ENCODE data around the gene SDK2.

Gene SDK2

GRCh38 chr17:73644145-73645049, at the start of gene SDK2:
SDK2 (minus strand) TSS chr17:73644445; CDS start chr17:73644088, 357 bp downstream.
- no peak for DNase-seq
- in situ Hi-C loops (cut with HindIII; ENCODE audit: low pct_ligation_motif_present, low pct_unique_long_range_greater_than_20kb, low sequenced_read_pairs): no loop called here

GRCh38 chr17:73693071-73693470, 48.8 kb upstream of the SDK2 start:
- in situ Hi-C loops (cut with HindIII; ENCODE audit: low pct_ligation_motif_present, low pct_unique_long_range_greater_than_20kb, low sequenced_read_pairs): no loop called here
- no peak for DNase-seq

GRCh38 chr17:73691321-73691766, 47.1 kb upstream of the SDK2 start:
- no peak for DNase-seq
- in situ Hi-C loops (cut with HindIII; ENCODE audit: low pct_ligation_motif_present, low pct_unique_long_range_greater_than_20kb, low sequenced_read_pairs): no loop called here

GRCh38 chr17:73690676-73691075, 46.4 kb upstream of the SDK2 start:
- in situ Hi-C loops (cut with HindIII; ENCODE audit: low pct_ligation_motif_present, low pct_unique_long_range_greater_than_20kb, low sequenced_read_pairs): no loop called here
- DNase-seq: no peak

- in situ Hi-C loops (cut with HindIII; ENCODE audit: low pct_ligation_motif_present, low pct_unique_long_range_greater_than_20kb, low sequenced_read_pairs): no loop called here
Observed at GRCh38 chr17:73689596-73690275, 45.5 kb upstream of the SDK2 start.

GRCh38 chr17:73686961-73687360, 42.7 kb upstream of the SDK2 start:
- DNase-seq: no peak
- in situ Hi-C loops (cut with HindIII; ENCODE audit: low pct_ligation_motif_present, low pct_unique_long_range_greater_than_20kb, low sequenced_read_pairs): no loop called here

More at GRCh38 chr17:73689596-73690275, 45.5 kb upstream of the SDK2 start:
- no peak for DNase-seq

GRCh38 chr17:73686126-73686525, 41.9 kb upstream of the SDK2 start:
- DNase-seq: no peak
- in situ Hi-C loops (cut with HindIII; ENCODE audit: low pct_ligation_motif_present, low pct_unique_long_range_greater_than_20kb, low sequenced_read_pairs): no loop called here

- DNase-seq: no peak
- in situ Hi-C loops (cut with HindIII; ENCODE audit: low pct_ligation_motif_present, low pct_unique_long_range_greater_than_20kb, low sequenced_read_pairs): no loop called here
Observed at GRCh38 chr17:73684183-73684582, 39.9 kb upstream of the SDK2 start.

- in situ Hi-C loops (cut with HindIII; ENCODE audit: low pct_ligation_motif_present, low pct_unique_long_range_greater_than_20kb, low sequenced_read_pairs): no loop called here
- DNase-seq: no peak
Observed at GRCh38 chr17:73683771-73684170, 39.5 kb upstream of the SDK2 start.

- no peak for DNase-seq
- in situ Hi-C loops (cut with HindIII; ENCODE audit: low pct_ligation_motif_present, low pct_unique_long_range_greater_than_20kb, low sequenced_read_pairs): no loop called here
Observed at GRCh38 chr17:73681946-73682345, 37.7 kb upstream of the SDK2 start.

GRCh38 chr17:73679476-73679875, 35.2 kb upstream of the SDK2 start:
- DNase-seq: no peak
- in situ Hi-C loops (cut with HindIII; ENCODE audit: low pct_ligation_motif_present, low pct_unique_long_range_greater_than_20kb, low sequenced_read_pairs): no loop called here

GRCh38 chr17:73678999-73679398, 34.8 kb upstream of the SDK2 start:
- in situ Hi-C loops (cut with HindIII; ENCODE audit: low pct_ligation_motif_present, low pct_unique_long_range_greater_than_20kb, low sequenced_read_pairs): no loop called here
- no peak for DNase-seq

- no peak for DNase-seq
- in situ Hi-C loops (cut with HindIII; ENCODE audit: low pct_ligation_motif_present, low pct_unique_long_range_greater_than_20kb, low sequenced_read_pairs): no loop called here
Observed at GRCh38 chr17:73669771-73670170, 25.5 kb upstream of the SDK2 start.

- in situ Hi-C loops (cut with HindIII; ENCODE audit: low pct_ligation_motif_present, low pct_unique_long_range_greater_than_20kb, low sequenced_read_pairs): no loop called here
- no peak for DNase-seq
Observed at GRCh38 chr17:73667181-73667959, 23.1 kb upstream of the SDK2 start.

- in situ Hi-C loops (cut with HindIII; ENCODE audit: low pct_ligation_motif_present, low pct_unique_long_range_greater_than_20kb, low sequenced_read_pairs): no loop called here
- no peak for DNase-seq
Observed at GRCh38 chr17:73663614-73664013, 19.4 kb upstream of the SDK2 start.

GRCh38 chr17:73660366-73660765, 16.1 kb upstream of the SDK2 start:
- no peak for DNase-seq
- in situ Hi-C loops (cut with HindIII; ENCODE audit: low pct_ligation_motif_present, low pct_unique_long_range_greater_than_20kb, low sequenced_read_pairs): no loop called here

GRCh38 chr17:73658821-73659515, 14.7 kb upstream of the SDK2 start:
- in situ Hi-C loops (cut with HindIII; ENCODE audit: low pct_ligation_motif_present, low pct_unique_long_range_greater_than_20kb, low sequenced_read_pairs): no loop called here
- DNase-seq: no peak

- in situ Hi-C loops (cut with HindIII; ENCODE audit: low pct_ligation_motif_present, low pct_unique_long_range_greater_than_20kb, low sequenced_read_pairs): no loop called here
- peak; percentile 60 for DNase-seq
Observed at GRCh38 chr17:73657473-73658116, 13.3 kb upstream of the SDK2 start.
